HUES6 (cell line): ENCODE data around the gene ELMO1.

Experiments used
- H3K27ac ChIP-seq: 2 replicates; pipeline ENCODE4 v1.7.0; 2013; ENCODE audit warnings: low read depth, mild to moderate bottlenecking, low read length, inconsistent platforms
- H3K27me3 ChIP-seq: 2 replicates; pipeline ENCODE4 v1.6.1; 2013; ENCODE audit warnings: low read length; ENCODE audit not compliant: control insufficient read depth, insufficient read depth
- H3K36me3 ChIP-seq: 2 replicates; pipeline ENCODE4 v1.6.1; 2013; ENCODE audit warnings: low read length; ENCODE audit not compliant: control insufficient read depth, insufficient read depth
- H3K4me1 ChIP-seq: 2 replicates; pipeline ENCODE4 v1.6.1; 2013; ENCODE audit warnings: low read length; ENCODE audit not compliant: control insufficient read depth, insufficient read depth
- H3K4me3 ChIP-seq: 2 replicates; pipeline ENCODE4 v1.5.1; 2013; ENCODE audit warnings: low read depth, low read length
- H3K9ac ChIP-seq: one replicate; pipeline ENCODE4 v1.6.1; 2013; ENCODE audit warnings: mild to moderate bottlenecking, low read length
- H3K9me3 ChIP-seq: 2 replicates; pipeline ENCODE4 v1.6.1; 2013; ENCODE audit warnings: low read depth, low read length; ENCODE audit not compliant: control insufficient read depth, insufficient read depth

ELMO1 gene

DNA sequence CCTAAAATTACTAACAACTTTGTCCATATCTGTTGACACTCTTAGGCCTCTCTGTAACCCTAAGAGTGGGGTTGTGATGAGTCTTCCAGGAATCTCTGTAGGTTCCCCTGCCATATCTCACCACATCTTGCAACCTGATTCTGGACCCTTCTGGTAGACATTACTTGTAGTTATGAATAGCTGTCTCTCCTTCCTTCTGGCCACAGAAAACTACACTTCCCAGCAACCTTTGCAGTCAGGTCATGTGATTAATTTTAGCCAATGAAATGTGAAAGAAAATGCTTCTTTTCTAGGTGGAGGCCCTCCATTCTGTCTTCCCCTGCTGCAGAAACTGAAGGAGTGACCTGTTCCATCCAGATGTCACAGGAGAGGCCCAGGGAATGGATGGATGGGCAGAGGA, 576.8 kb downstream of the ELMO1 start:
- no peak overlapping the region for H3K27ac ChIP-seq
- no peaks in the 10 kb centered on the region for H3K36me3 ChIP-seq
- H3K27me3 ChIP-seq = no peaks in the 10 kb centered on the region
- peaks cover 25% of the 10 kb centered on the region for H3K4me1 ChIP-seq
- H3K9ac ChIP-seq = no peak overlapping the region
- H3K9me3 ChIP-seq = no peaks in the 10 kb centered on the region
- no peak overlapping the region for H3K4me3 ChIP-seq

GRCh38 chr7:36871355-36871738, 577.3 kb downstream of the ELMO1 start:
- Histone ChIP-seq H3K4me1 (peaks cover 22% of the 10 kb centered on the region), H3K9ac (no peak overlapping the region), H3K27me3 (no peaks in the 10 kb centered on the region), H3K9me3 (no peaks in the 10 kb centered on the region), H3K4me3 (no peak overlapping the region), H3K27ac (no peak overlapping the region), H3K36me3 (no peaks in the 10 kb centered on the region)

- Histone ChIP-seq H3K27me3 (no peaks in the 10 kb centered on the region), H3K4me1 (peaks cover 18% of the 10 kb centered on the region), H3K27ac (no peak overlapping the region), H3K36me3 (no peaks in the 10 kb centered on the region), H3K9ac (no peak overlapping the region), H3K4me3 (no peak overlapping the region), H3K9me3 (no peaks in the 10 kb centered on the region)
Measured at GRCh38 chr7:36870625-36871354, 577.9 kb downstream of the ELMO1 start.

DNA sequence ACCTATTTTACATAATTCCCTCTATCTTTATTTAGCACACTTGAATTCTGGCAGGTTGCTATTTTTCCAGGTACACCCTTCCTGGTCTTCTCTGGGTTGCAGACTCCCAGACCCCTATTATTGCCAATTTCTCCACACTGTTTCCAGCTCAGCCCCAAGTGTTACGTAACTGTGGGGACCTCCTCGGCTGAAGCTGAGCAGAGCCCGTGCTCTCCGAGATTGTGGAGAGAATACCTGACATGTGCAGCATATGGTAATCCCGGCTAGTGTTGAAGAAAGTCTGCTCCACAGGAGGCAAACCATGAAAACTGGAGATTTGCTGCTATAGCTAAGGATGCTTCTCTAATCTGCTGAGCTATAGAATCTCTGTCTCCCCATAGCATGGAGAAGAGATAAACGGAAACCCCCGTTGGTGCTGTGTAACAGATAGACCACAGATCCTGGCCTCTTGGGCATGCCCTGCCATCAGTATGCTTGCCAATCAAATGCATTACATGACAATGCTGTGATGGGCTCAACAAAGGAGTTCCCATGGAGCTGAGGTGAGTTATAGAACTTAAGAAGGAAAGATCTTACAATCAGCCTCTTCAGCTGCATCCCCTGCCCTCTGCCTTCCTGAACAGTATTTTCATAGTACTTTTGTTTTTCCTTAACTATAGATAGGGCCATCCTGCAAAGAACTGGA, 579.8 kb downstream of the ELMO1 start:
- no peak overlapping the region for H3K9ac ChIP-seq
- H3K27me3 ChIP-seq = no peaks in the 10 kb centered on the region
- H3K4me1 ChIP-seq = peaks cover 16% of the 10 kb centered on the region
- no peak overlapping the region for H3K4me3 ChIP-seq
- H3K9me3 ChIP-seq = no peaks in the 10 kb centered on the region
- H3K27ac ChIP-seq = no peak overlapping the region
- H3K36me3 ChIP-seq = no peaks in the 10 kb centered on the region

DNA sequence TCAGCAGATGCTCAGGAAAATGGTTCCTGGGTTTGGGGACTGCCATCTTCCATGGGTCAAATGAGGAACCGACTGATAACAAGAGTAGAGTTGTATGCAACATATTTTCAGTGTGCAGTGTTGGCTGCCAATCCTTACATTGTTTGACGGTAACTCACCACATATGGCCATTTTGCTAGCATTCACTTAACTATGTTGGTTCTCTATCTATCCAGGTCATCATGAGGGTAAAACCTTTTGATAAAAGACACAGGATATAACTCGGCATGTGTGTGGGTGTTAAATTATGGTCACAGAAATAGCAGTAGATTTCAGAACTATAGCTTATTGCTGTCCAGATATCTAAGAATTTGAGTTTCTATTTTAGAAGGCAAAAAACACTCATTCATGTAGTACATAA, 583.6 kb downstream of the ELMO1 start:
- Histone ChIP-seq H3K9ac (no peak overlapping the region), H3K27me3 (no peaks in the 10 kb centered on the region), H3K36me3 (no peaks in the 10 kb centered on the region), H3K4me1 (peaks cover 12% of the 10 kb centered on the region), H3K27ac (no peak overlapping the region), H3K4me3 (no peak overlapping the region), H3K9me3 (no peaks in the 10 kb centered on the region)

DNA sequence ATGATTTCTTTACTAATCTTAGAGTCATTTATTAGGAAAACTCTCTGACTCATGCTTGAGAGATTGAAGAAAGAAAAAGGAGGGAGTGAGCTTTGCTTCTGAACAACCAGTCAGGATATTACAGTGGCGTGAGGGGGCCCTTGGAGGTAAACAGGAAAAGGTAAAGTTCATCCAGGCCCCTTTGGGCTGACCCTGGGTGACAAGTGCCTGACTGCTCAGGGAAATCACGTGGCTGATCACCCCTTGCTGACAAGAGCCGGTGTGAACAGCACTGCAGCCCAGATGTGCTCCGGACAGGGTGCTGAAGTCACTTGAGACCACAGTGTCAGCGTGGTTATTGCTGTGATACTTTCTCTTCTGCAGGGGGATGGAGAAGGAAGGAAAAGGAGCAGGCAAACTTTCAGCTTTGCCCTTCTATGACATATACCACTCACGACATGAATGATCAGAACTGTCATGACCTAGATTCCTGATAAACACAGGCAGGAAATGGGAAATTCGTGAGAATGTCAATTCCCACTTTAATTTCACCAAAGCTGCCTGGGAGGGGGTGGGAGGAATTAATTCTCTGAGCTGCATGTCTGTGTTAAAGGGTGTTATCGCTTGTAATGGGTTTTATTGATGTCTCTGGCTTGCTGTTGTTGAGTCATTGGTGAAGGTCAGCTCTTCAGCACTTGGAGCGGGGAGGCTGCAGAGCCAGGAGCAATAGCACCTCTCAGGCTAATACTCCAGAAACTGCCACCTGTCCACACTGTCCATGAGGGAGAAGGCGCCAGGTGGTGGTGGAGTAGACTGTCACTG, 584.6 kb downstream of the ELMO1 start:
- no peak overlapping the region for H3K27ac ChIP-seq
- H3K4me1 ChIP-seq = peaks cover 9% of the 10 kb centered on the region
- H3K27me3 ChIP-seq = no peaks in the 10 kb centered on the region
- H3K36me3 ChIP-seq = no peaks in the 10 kb centered on the region
- no peak overlapping the region for H3K9ac ChIP-seq
- no peaks in the 10 kb centered on the region for H3K9me3 ChIP-seq
- no peak overlapping the region for H3K4me3 ChIP-seq

GRCh38 chr7:36862771-36863261, 585.8 kb downstream of the ELMO1 start:
- no peak overlapping the region for H3K27ac ChIP-seq
- H3K36me3 ChIP-seq = no peaks in the 10 kb centered on the region
- peaks cover 4% of the 10 kb centered on the region; the same call in 1 of the 2 replicates for H3K4me1 ChIP-seq
- H3K4me3 ChIP-seq = no peak overlapping the region
- no peaks in the 10 kb centered on the region for H3K9me3 ChIP-seq
- no peaks in the 10 kb centered on the region for H3K27me3 ChIP-seq
- H3K9ac ChIP-seq = no peak overlapping the region

- H3K36me3 ChIP-seq = no peaks in the 10 kb centered on the region
- no peaks in the 10 kb centered on the region for H3K9me3 ChIP-seq
- H3K27ac ChIP-seq = no peak overlapping the region
Measured at GRCh38 chr7:36861656-36862055, 587.0 kb downstream of the ELMO1 start.

GRCh38 chr7:36860681-36861080, 588.0 kb downstream of the ELMO1 start:
- no peaks in the 10 kb centered on the region for H3K36me3 ChIP-seq
- peaks cover 4% of the 10 kb centered on the region; the same call in 1 of the 2 replicates for H3K4me1 ChIP-seq
- H3K27ac ChIP-seq = no peak overlapping the region
- no peak overlapping the region for H3K4me3 ChIP-seq
- no peaks in the 10 kb centered on the region for H3K9me3 ChIP-seq
- no peaks in the 10 kb centered on the region for H3K27me3 ChIP-seq
- H3K9ac ChIP-seq = no peak overlapping the region

More at GRCh38 chr7:36861656-36862055, 587.0 kb downstream of the ELMO1 start:
- no peaks in the 10 kb centered on the region for H3K27me3 ChIP-seq
- H3K9ac ChIP-seq = no peak overlapping the region
- H3K4me1 ChIP-seq = peaks cover 4% of the 10 kb centered on the region; the same call in 1 of the 2 replicates
- H3K4me3 ChIP-seq = no peak overlapping the region

GRCh38 chr7:36855330-36855729, 593.3 kb downstream of the ELMO1 start:
- no peaks in the 10 kb centered on the region for H3K36me3 ChIP-seq
- H3K9me3 ChIP-seq = no peaks in the 10 kb centered on the region
- H3K27me3 ChIP-seq = no peaks in the 10 kb centered on the region
- no peak overlapping the region for H3K4me3 ChIP-seq
- no peak overlapping the region for H3K27ac ChIP-seq
- H3K9ac ChIP-seq = no peak overlapping the region
- peaks cover 3% of the 10 kb centered on the region; the same call in 1 of the 2 replicates for H3K4me1 ChIP-seq

GRCh38 chr7:36854652-36855051, 594.0 kb downstream of the ELMO1 start:
- Histone ChIP-seq H3K9ac (no peak overlapping the region), H3K27ac (no peak overlapping the region), H3K4me1 (peaks cover 3% of the 10 kb centered on the region; the same call in 1 of the 2 replicates), H3K36me3 (no peaks in the 10 kb centered on the region), H3K4me3 (no peak overlapping the region), H3K9me3 (no peaks in the 10 kb centered on the region), H3K27me3 (no peaks in the 10 kb centered on the region)
